Measurements from ENCODE around the gene KPTN.

The KPTN gene

DNA sequence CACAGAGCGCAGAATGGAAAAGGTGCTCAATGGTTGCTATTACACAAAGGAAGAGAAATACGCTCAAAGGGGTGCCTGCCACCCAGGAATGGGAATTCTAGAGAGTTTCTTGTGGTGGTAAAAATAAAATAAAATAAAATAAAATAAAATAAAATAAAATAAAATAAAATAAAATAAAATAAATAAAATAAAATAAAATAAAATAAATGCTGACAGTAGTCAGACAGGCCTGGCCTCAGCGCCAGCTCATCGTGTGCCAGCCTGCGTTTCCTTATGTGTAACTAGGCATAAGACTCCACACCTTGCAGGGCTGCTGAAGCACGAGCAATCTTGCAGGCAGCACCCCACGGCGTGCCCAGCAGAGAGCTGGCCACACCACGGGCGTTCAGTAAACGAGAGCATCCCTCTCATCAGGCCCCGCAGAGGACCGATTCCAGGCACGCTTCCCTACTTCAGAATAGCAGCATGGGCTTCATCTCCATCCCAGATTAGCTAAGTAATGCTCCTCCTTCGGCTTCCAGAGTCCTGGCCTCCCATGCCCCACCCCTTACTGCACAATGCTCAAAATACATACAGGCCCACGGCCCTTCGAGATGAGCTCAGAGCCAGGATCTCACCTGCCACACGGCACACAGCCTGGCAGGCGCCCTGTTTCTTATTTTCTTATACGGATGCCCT, 25.3 kb upstream of the KPTN start:
- DNase-seq (ENCODE audit: extremely low read depth, low read depth): no peak
- no peak overlapping the region for H3K4me3 ChIP-seq (replicated peaks; ENCODE audit: low read depth, low read length)
- no peak for TF ChIP-seq CTCF (IDR thresholded peaks at IDR 0.05; ENCODE audit: low read depth, low read length, missing control alignments)

DNA sequence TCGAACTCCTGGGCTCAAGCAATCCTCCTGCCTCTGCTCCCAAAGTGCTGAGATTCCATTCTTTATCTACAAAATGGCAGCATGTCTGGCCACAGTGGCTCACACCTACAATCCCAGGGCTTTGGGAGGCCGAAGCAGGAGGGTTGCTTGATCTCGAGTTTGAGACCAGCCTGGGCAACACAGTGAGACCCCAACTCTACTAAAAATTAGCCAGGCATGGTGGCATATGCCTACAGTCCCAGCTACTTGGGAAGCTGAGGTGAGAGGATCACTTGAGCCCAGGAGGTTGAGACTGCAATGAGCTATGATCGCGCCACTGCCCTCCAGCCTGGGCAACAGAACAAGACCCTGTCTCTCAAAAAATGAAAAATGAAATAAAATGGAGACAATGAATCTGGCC, 24.7 kb upstream of the KPTN start:
- DNase-seq (ENCODE audit: extremely low read depth, low read depth): no peak
- no peak for TF ChIP-seq CTCF (IDR thresholded peaks at IDR 0.05; ENCODE audit: low read depth, low read length, missing control alignments)
- H3K4me3 ChIP-seq (replicated peaks; ENCODE audit: low read depth, low read length): no peak overlapping the region

GRCh38 chr19:47507924-47508553, 24.0 kb upstream of the KPTN start:
- H3K4me3 ChIP-seq (replicated peaks; ENCODE audit: low read depth, low read length): no peak overlapping the region
- TF ChIP-seq CTCF (IDR thresholded peaks at IDR 0.05; ENCODE audit: low read depth, low read length, missing control alignments): no peak
- DNase-seq (ENCODE audit: extremely low read depth, low read depth): no peak

- H3K4me3 ChIP-seq (replicated peaks; ENCODE audit: low read depth, low read length): no peak overlapping the region
- TF ChIP-seq CTCF (IDR thresholded peaks at IDR 0.05; ENCODE audit: low read depth, low read length, missing control alignments): no peak
- DNase-seq (ENCODE audit: extremely low read depth, low read depth): no peak
Measured at GRCh38 chr19:47507012-47507411, 23.0 kb upstream of the KPTN start.

GRCh38 chr19:47506459-47506858, 22.4 kb upstream of the KPTN start:
- no peak overlapping the region for H3K4me3 ChIP-seq (replicated peaks; ENCODE audit: low read depth, low read length)
- no peak for TF ChIP-seq CTCF (IDR thresholded peaks at IDR 0.05; ENCODE audit: low read depth, low read length, missing control alignments)
- DNase-seq (ENCODE audit: extremely low read depth, low read depth): no peak

GRCh38 chr19:47505506-47505905, 21.5 kb upstream of the KPTN start:
- DNase-seq (ENCODE audit: extremely low read depth, low read depth): no peak
- no peak overlapping the region for H3K4me3 ChIP-seq (replicated peaks; ENCODE audit: low read depth, low read length)
- TF ChIP-seq CTCF (IDR thresholded peaks at IDR 0.05; ENCODE audit: low read depth, low read length, missing control alignments): no peak

DNA sequence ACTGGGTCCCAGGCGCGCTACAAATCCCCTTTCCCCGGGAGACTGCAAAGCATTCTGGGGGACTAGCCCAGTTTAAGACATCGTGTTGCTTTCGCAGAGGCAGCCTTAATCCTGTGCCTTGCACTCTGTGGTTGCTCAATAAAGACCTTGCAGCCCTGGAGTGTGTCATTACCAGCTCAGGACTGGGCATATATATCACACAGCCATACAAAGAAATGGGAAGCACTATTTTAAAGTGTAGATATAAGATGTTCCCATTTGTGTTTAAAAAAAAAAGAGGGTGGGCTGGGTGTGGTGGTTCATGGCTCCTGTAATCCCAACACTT, 19.8 kb upstream of the KPTN start:
- TF ChIP-seq CTCF (IDR thresholded peaks at IDR 0.05; ENCODE audit: low read depth, low read length, missing control alignments): no peak
- no peak for DNase-seq (ENCODE audit: extremely low read depth, low read depth)
- H3K4me3 ChIP-seq (replicated peaks; ENCODE audit: low read depth, low read length): no peak overlapping the region
